ENCODE data around the gene STX10. TPM values are rescaled to one million over a fixed set of nuclear protein-coding genes. Genes with fewer than 3 reads are reported as not detected.
"Not testable (repeated sequence)": the region's sequence is repeated elsewhere in the genome, so short reads cannot be mapped to it uniquely, and the experiment has no call there.

STX10 gene
- 24.5 TPM for total RNA-seq

DNA sequence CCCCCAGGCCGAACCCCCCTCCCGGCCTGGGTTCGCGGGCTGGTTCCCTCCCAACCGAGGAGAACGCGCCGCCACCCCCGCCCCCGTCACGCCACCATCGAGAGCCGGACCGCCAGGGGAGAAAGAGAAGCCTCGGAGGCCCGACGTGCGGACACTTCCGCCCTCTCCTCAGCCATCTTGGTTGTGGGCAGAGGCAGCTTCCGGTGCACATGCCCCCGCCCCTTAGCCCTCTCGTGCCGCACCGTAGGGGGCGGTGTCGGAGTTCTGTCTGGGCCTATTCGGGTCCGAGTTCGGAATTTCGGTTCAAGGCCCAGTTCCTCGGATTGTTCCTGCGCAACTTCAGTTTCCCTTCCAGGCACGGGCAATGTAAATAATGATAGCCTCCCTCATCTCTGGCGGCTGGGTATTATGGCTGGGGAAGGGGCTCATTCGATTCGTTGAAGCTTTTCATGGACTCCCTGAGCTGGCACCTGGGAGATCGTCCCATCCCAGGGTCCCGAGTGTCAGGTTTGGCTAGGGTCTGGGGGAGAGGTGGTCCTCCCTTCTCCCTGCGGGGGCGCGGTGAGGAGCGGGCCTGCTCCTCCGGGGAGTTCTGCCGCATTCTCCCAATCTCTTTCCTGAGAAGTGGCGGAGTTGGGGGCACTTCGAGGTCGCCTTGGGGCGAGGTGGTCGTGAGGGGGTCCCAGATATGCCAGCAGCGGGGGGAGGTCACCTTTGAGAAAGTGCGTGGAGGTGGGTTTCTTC, at the start of gene STX10, which contains the start of gene IER2:
TSS of gene STX10 (minus strand) at position 189 of the 744 bp plus-strand sequence. CDS start 202 bp downstream, outside the sequence.
TSS of gene IER2 (plus strand) at position 225 of the 744 bp plus-strand sequence. CDS start 2,776 bp downstream, outside the sequence.
- Histone ChIP-seq H3K9me3 (ENCODE audit: control insufficient read depth in 3 of 3, low read length in 3 of 3) (no peaks in the 10 kb centered on the region), H3K4me3 (ENCODE audit: low read length in 3 of 3) (peak within 1 kb of the TSS; percentile 86 to 99 (median 98)), H3K36me3 (ENCODE audit: control insufficient read depth in 3 of 3, insufficient read depth in 3 of 3, low read length in 3 of 3) (peaks cover 0 to 5% (median 0%) of the 10 kb centered on the region in 3 donors), H3K9ac (ENCODE audit: low read depth in 1 of 3, low read length in 3 of 3) (peak within 1 kb of the TSS; percentile 100), H3K27me3 (ENCODE audit: control insufficient read depth in 3 of 3, insufficient read depth in 3 of 3, low read length in 3 of 3) (peaks cover 0 to 20% (median 4%) of the 10 kb centered on the region in 3 donors), H3K27ac (ENCODE audit: low read depth, low read length) (peak within 1 kb of the TSS; percentile 100), H3K4me1 (ENCODE audit: control insufficient read depth in 3 of 3, insufficient read depth in 3 of 3, low read length in 3 of 3) (peaks cover 24 to 49% (median 36%) of the 10 kb centered on the region in 3 donors)

DNA sequence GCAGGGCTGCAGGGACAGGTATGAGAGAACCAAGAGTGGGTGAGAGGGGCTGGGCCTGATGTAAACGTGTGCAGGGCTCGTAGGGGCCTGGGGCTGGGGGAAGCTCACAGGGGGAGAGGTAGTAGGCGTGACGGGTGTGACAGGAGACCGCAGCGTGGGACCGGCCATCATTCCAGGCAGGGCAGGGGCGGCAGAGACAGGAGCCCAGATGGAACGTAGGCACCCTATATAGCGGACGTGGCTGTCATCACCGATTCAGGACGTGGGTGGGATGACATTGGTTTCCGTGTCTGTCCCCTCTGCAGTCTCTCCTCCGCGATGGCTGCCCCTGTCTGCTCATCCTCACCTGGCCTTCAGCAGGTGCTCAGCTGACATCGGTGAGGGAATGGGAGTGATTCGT, 48.5 kb upstream of the STX10 start:
- Histone ChIP-seq H3K9ac (ENCODE audit: low read depth in 1 of 3, low read length in 3 of 3) (no peak overlapping the region), H3K9me3 (ENCODE audit: control insufficient read depth in 3 of 3, low read length in 3 of 3) (no peaks in the 10 kb centered on the region), H3K27ac (ENCODE audit: low read depth, low read length) (no peak overlapping the region), H3K36me3 (ENCODE audit: control insufficient read depth in 3 of 3, insufficient read depth in 3 of 3, low read length in 3 of 3) (no peaks in the 10 kb centered on the region), H3K27me3 (ENCODE audit: control insufficient read depth in 3 of 3, insufficient read depth in 3 of 3, low read length in 3 of 3) (no peaks in the 10 kb centered on the region), H3K4me3 (ENCODE audit: low read length in 3 of 3) (no peak overlapping the region), H3K4me1 (ENCODE audit: control insufficient read depth in 3 of 3, insufficient read depth in 3 of 3, low read length in 3 of 3) (no peaks in the 10 kb centered on the region)

GRCh38 chr19:13195678-13196077, 45.5 kb upstream of the STX10 start:
- Histone ChIP-seq H3K9ac (ENCODE audit: low read depth in 1 of 3, low read length in 3 of 3) (no peak overlapping the region), H3K4me3 (ENCODE audit: low read length in 3 of 3) (no peak overlapping the region), H3K36me3 (ENCODE audit: control insufficient read depth in 3 of 3, insufficient read depth in 3 of 3, low read length in 3 of 3) (no peaks in the 10 kb centered on the region), H3K27ac (ENCODE audit: low read depth, low read length) (no peak overlapping the region), H3K27me3 (ENCODE audit: control insufficient read depth in 3 of 3, insufficient read depth in 3 of 3, low read length in 3 of 3) (no peaks in the 10 kb centered on the region), H3K9me3 (ENCODE audit: control insufficient read depth in 3 of 3, low read length in 3 of 3) (no peaks in the 10 kb centered on the region), H3K4me1 (ENCODE audit: control insufficient read depth in 3 of 3, insufficient read depth in 3 of 3, low read length in 3 of 3) (no peaks in the 10 kb centered on the region)

DNA sequence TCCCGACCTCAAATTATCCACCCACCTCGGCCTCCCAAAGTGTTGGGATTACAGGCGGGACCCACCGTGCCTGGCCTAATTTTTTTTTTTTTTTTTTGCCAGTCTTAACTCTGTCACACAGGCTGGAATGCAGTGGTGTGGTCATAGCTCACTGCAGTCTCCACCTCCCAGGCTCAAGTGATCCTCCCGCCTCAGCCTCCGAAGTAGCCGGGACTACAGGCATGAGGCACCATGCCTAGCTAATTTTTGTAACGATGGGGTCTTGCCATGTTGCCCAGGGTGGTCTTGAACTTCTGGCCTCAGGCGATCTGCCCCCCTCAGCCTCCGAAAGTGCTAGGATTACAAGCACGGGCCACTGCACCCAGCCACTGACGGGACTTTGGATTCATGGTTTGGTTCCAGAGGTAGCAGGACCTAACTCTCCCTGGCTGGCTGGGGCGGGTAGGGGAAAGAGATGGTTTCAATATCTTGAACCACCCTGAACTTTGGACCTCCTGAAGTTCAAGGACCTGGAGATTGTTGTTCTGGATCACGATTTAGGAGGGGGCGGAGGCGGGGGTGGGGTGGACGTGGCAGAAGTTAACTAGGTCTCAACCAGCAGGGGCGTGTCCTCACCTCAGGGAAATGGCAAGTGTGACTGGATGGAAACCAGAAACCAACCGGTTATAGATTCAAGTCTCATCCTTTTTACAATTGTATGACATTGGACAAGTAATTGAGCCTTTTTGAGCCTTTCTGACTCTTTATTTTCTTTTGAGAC, 40.8 kb upstream of the STX10 start:
- no peaks in the 10 kb centered on the region for H3K9me3 ChIP-seq (ENCODE audit: control insufficient read depth in 3 of 3, low read length in 3 of 3)
- H3K9ac ChIP-seq (ENCODE audit: low read depth in 1 of 3, low read length in 3 of 3): no peak overlapping the region
- H3K4me3 ChIP-seq (ENCODE audit: low read length in 3 of 3): no peak overlapping the region
- no peaks in the 10 kb centered on the region for H3K4me1 ChIP-seq (ENCODE audit: control insufficient read depth in 3 of 3, insufficient read depth in 3 of 3, low read length in 3 of 3)
- H3K36me3 ChIP-seq (ENCODE audit: control insufficient read depth in 3 of 3, insufficient read depth in 3 of 3, low read length in 3 of 3): no peaks in the 10 kb centered on the region
- no peak overlapping the region for H3K27ac ChIP-seq (ENCODE audit: low read depth, low read length)
- H3K27me3 ChIP-seq (ENCODE audit: control insufficient read depth in 3 of 3, insufficient read depth in 3 of 3, low read length in 3 of 3): no peaks in the 10 kb centered on the region

DNA sequence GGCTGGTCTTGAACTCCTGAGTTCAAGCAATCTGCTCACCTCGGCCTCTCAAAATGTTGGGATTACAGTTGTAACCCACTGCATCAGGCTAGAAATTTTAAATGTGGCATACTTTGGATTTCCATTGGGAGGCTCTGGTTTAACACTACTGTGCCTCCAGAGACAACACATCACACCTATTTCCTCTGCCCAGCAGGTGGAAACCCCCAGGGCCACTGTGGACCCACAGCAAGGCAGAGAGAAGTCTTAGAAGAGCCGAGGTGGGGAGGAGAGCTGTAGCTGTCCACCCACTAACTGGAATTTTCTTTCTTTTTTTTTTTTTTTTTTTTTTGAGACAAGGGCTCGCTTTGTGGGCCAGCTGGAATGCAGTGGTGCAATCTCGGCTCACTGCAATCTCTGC, 39.4 kb upstream of the STX10 start:
- Histone ChIP-seq H3K9me3 (ENCODE audit: control insufficient read depth in 3 of 3, low read length in 3 of 3) (no peaks in the 10 kb centered on the region), H3K27ac (ENCODE audit: low read depth, low read length) (no peak overlapping the region), H3K36me3 (ENCODE audit: control insufficient read depth in 3 of 3, insufficient read depth in 3 of 3, low read length in 3 of 3) (no peaks in the 10 kb centered on the region), H3K9ac (ENCODE audit: low read depth in 1 of 3, low read length in 3 of 3) (no peak overlapping the region), H3K4me3 (ENCODE audit: low read length in 3 of 3) (no peak overlapping the region), H3K27me3 (ENCODE audit: control insufficient read depth in 3 of 3, insufficient read depth in 3 of 3, low read length in 3 of 3) (no peaks in the 10 kb centered on the region), H3K4me1 (ENCODE audit: control insufficient read depth in 3 of 3, insufficient read depth in 3 of 3, low read length in 3 of 3) (no peaks in the 10 kb centered on the region)

DNA sequence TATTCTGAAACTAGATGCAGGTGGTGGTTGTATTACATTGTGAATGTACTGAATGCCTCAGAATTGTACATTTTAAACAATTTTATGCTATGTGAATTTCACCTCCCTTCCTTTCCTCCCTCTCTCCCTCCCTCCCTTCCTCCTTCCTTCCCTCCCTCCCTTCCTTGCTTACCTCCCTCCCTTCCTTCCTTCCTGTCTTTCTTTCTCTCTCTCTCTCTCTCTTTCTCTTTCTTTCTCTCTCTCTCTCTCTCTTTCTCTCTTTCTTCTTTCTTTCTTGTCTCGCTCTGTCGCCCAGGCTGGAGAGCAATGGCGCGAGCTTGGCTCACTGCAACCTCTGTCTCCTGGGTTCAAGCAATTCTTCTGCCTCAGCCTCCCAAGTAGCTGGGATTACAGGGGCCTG, 37.2 kb upstream of the STX10 start:
- H3K4me3 ChIP-seq (ENCODE audit: low read length in 3 of 3): no peak overlapping the region
- H3K36me3 ChIP-seq (ENCODE audit: control insufficient read depth in 3 of 3, insufficient read depth in 3 of 3, low read length in 3 of 3): no peaks in the 10 kb centered on the region
- no peak overlapping the region for H3K27ac ChIP-seq (ENCODE audit: low read depth, low read length)
- H3K9me3 ChIP-seq (ENCODE audit: control insufficient read depth in 3 of 3, low read length in 3 of 3): no peaks in the 10 kb centered on the region
- H3K27me3 ChIP-seq (ENCODE audit: control insufficient read depth in 3 of 3, insufficient read depth in 3 of 3, low read length in 3 of 3): no peaks in the 10 kb centered on the region
- no peaks in the 10 kb centered on the region for H3K4me1 ChIP-seq (ENCODE audit: control insufficient read depth in 3 of 3, insufficient read depth in 3 of 3, low read length in 3 of 3)
- no peak overlapping the region for H3K9ac ChIP-seq (ENCODE audit: low read depth in 1 of 3, low read length in 3 of 3)

GRCh38 chr19:13186688-13187087, 36.5 kb upstream of the STX10 start:
- H3K4me3 ChIP-seq (ENCODE audit: low read length in 3 of 3); H3K27me3 ChIP-seq (ENCODE audit: control insufficient read depth in 3 of 3, insufficient read depth in 3 of 3, low read length in 3 of 3); H3K27ac ChIP-seq (ENCODE audit: low read depth, low read length); H3K4me1 ChIP-seq (ENCODE audit: control insufficient read depth in 3 of 3, insufficient read depth in 3 of 3, low read length in 3 of 3); H3K36me3 ChIP-seq (ENCODE audit: control insufficient read depth in 3 of 3, insufficient read depth in 3 of 3, low read length in 3 of 3); H3K9me3 ChIP-seq (ENCODE audit: control insufficient read depth in 3 of 3, low read length in 3 of 3); H3K9ac ChIP-seq (ENCODE audit: low read depth in 1 of 3, low read length in 3 of 3): not testable (repeated sequence)

DNA sequence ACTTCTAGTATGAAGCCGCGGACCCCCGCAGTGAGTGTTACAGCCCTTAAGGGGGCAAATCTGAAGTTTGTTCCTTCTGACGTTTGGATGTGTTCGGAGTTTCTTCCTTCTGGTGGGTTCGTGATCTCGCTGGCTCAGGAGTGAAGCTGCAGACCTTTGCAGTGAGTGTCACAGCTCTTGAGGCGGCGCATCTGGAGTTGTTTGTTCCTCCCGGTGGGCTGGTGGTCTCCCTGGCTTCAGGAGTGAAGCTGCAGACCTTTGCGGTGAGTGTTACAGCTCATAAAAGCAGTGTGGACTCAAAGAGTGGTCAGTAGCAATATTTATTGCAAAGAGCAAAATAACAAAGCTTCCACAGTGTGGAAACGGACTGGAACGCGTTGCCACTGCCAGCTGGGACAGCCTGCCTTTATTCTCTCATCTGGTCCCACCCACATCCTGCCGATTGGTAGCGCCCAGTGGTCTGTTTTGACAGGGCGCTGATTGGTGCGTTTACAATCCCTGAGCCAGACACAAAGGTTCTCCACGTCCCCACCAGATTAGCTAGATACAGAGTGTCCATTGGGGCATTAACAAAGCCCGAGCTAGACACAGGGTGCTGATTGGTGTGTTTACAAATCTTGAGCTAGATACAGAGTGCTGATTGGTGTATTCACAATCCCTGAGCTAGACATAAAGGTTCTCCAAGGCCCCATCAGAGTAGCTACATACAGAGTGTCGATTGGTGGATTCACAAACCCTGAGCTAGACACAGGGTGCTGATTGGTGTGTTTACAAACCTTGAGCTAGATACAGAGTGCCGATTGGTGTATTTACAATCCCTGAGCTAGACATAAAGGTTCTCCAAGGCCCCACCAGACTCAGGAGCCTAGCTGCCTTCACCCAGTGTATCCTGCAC, 35.8 kb upstream of the STX10 start:
- not testable (repeated sequence) for H3K36me3 ChIP-seq (ENCODE audit: control insufficient read depth in 3 of 3, insufficient read depth in 3 of 3, low read length in 3 of 3); H3K9ac ChIP-seq (ENCODE audit: low read depth in 1 of 3, low read length in 3 of 3); H3K4me3 ChIP-seq (ENCODE audit: low read length in 3 of 3); H3K9me3 ChIP-seq (ENCODE audit: control insufficient read depth in 3 of 3, low read length in 3 of 3); H3K27ac ChIP-seq (ENCODE audit: low read depth, low read length); H3K4me1 ChIP-seq (ENCODE audit: control insufficient read depth in 3 of 3, insufficient read depth in 3 of 3, low read length in 3 of 3); H3K27me3 ChIP-seq (ENCODE audit: control insufficient read depth in 3 of 3, insufficient read depth in 3 of 3, low read length in 3 of 3)

DNA sequence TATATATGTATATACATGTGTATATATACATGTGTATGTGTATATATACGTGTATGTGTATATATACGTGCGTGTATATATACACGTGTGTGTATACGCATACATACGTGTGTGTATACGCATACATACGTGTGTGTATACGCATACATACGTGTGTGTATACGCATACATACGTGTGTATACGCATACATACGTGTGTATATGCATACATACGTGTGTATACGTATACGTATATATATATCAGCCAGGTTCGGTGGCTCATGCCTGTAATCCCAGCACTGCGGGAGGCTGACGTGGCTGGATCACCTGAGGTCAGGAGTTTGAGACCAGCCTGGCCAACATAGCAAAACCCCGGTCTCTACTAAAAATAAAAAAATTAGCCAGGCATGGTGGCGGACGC, 34.8 kb upstream of the STX10 start:
- H3K9ac ChIP-seq (ENCODE audit: low read depth in 1 of 3, low read length in 3 of 3); H3K4me1 ChIP-seq (ENCODE audit: control insufficient read depth in 3 of 3, insufficient read depth in 3 of 3, low read length in 3 of 3); H3K36me3 ChIP-seq (ENCODE audit: control insufficient read depth in 3 of 3, insufficient read depth in 3 of 3, low read length in 3 of 3); H3K27me3 ChIP-seq (ENCODE audit: control insufficient read depth in 3 of 3, insufficient read depth in 3 of 3, low read length in 3 of 3); H3K4me3 ChIP-seq (ENCODE audit: low read length in 3 of 3); H3K9me3 ChIP-seq (ENCODE audit: control insufficient read depth in 3 of 3, low read length in 3 of 3); H3K27ac ChIP-seq (ENCODE audit: low read depth, low read length): not testable (repeated sequence)

Measured in skeletal muscle tissue (tissue), 4 donors.